Activated CD4-positive, alpha-beta T cell treated with anti-CD3 and anti-CD28 coated beads, Interleukin-2, amount 10 ng/mL, durations not matched to agents 24 days and 14 days (primary cell): Measurements from ENCODE around the gene DIO1. TPM values are rescaled to one million over a fixed set of nuclear protein-coding genes. Genes with fewer than 3 reads are reported as not detected.
A peak's percentile ranks its signal among the peaks of the same experiment; 100 is the strongest.

Experiments
- DNase-seq: peaks from one replicate; pipeline ENCODE4 v3.0.0; 2022
- H3K27ac Mint-ChIP-seq: one replicate; pipeline ENCODE4 v1.8.0; 2022; ENCODE audit warnings: mild to moderate bottlenecking, mixed read lengths
- H3K27me3 Mint-ChIP-seq: one replicate; pipeline ENCODE4 v1.8.0; 2022; ENCODE audit warnings: mixed read lengths
- H3K36me3 Mint-ChIP-seq: one replicate; pipeline ENCODE4 v1.8.0; 2022; ENCODE audit warnings: low read depth, mild to moderate bottlenecking, mixed read lengths
- H3K4me1 Mint-ChIP-seq: one replicate; pipeline ENCODE4 v1.8.0; 2021; ENCODE audit warnings: mixed read lengths
- H3K4me3 Mint-ChIP-seq: one replicate; pipeline ENCODE4 v1.8.0; 2022; ENCODE audit warnings: mild to moderate bottlenecking, moderate library complexity, mixed read lengths
- H3K9me3 Mint-ChIP-seq: one replicate; pipeline ENCODE4 v1.8.0; 2021; ENCODE audit warnings: mixed read lengths
- intact Hi-C: fragments of 100-400 bp; cut with micrococcal nuclease; formaldehyde crosslinking; loops from one replicate; pipeline ENCODE4 v1.15.1; 2023
- total RNA-seq: library from RNA; stranded (reverse); gene quantifications from 2 replicates; pipeline ENCODE4 v1.2.3, GENCODE V29; 2022

The DIO1 gene
- total RNA-seq, 1 donor from 2014 or later: not detected

- H3K27ac Mint-ChIP-seq: no peak overlapping the region
- H3K36me3 Mint-ChIP-seq: peaks cover 29% of the 10 kb centered on the region
- H3K4me3 Mint-ChIP-seq: no peak overlapping the region
- H3K9me3 Mint-ChIP-seq: no peaks in the 10 kb centered on the region
- peaks cover 23% of the 10 kb centered on the region for H3K4me1 Mint-ChIP-seq
- no peak for DNase-seq
- no peaks in the 10 kb centered on the region for H3K27me3 Mint-ChIP-seq
- intact Hi-C loops: no loop called here
Measured at GRCh38 chr1:53954128-53954527, 60.1 kb downstream of the DIO1 start.

GRCh38 chr1:53956308-53957168 lies 62.6 kb downstream of the DIO1 start:
- no peak overlapping the region for H3K4me3 Mint-ChIP-seq
- H3K27ac Mint-ChIP-seq: peak overlapping the region; percentile 72
- intact Hi-C loops: no loop called here
- peaks cover 14% of the 10 kb centered on the region for H3K4me1 Mint-ChIP-seq
- no peak for DNase-seq
- no peaks in the 10 kb centered on the region for H3K9me3 Mint-ChIP-seq
- no peaks in the 10 kb centered on the region for H3K27me3 Mint-ChIP-seq
- H3K36me3 Mint-ChIP-seq: peaks cover 29% of the 10 kb centered on the region

DNA sequence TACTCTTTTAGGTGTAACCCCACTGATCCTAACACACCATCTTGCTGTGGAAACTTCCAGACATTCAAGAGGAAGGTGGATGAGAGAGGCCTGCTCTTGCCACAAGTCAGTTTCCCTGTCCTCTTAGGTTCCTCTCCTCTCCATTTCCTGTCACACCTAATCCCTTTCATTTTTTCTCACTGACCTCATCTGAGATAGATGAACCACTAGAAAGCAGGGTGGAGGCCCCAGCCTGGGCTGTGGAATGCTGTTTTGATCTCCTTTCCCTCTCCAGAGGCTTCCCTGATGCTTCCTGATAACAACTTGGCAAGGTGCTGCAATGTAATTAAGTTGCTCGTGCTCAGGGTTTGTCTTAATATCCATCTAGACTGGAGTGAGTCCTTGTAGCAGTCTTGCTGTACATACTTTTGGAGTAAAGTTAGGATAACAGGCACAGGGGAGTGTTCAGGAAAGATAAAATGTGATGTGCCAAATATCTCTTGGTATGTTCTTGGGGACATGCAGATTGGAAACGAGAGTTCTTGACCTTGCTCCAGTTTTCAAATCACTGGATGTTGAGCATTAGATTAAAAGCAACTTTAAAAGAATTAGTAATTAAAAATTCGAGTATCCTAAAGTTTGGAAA lies 63.3 kb downstream of the DIO1 start:
- DNase-seq: no peak
- Mint-ChIP-seq H3K4me3 (no peak overlapping the region), H3K27ac (peak overlapping the region; percentile 72), H3K36me3 (peaks cover 35% of the 10 kb centered on the region), H3K27me3 (no peaks in the 10 kb centered on the region), H3K4me1 (peaks cover 14% of the 10 kb centered on the region), H3K9me3 (no peaks in the 10 kb centered on the region)
- intact Hi-C loops: no loop called here

DNA sequence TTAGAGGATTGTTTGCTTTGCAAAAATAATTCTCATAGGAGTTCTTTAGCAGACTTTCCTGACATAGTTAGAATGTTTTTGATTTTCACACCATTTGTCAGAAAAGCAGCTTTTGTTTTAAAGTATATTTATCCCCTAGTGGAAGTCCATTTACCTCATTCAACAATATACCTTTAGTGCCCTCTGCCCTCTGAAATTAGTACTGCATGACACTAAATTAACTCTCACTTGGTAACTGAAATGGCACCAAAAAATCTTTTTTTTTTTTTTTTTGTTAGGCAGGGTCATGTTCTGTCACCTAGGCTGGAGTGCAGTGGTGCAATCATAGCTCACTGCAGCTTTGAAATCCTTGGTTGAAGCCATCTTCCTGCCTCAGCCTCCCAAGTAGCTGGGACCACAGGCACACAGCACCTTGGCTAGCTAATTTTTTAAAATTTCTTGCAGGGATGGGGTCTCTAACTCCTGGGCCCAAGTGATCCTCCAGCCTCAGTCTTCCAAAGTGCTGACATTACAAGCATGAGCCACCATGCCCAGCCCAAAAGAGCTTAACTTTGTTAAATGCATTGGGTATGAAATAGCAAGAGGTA lies 65.8 kb downstream of the DIO1 start:
- intact Hi-C loops: loop anchor here (1.0 kb wide), 2 partner anchors 81 to 98 kb away; no protein-coding TSS in a partner anchor
- no peaks in the 10 kb centered on the region for H3K27me3 Mint-ChIP-seq
- H3K4me3 Mint-ChIP-seq: no peak overlapping the region
- H3K27ac Mint-ChIP-seq: no peak overlapping the region
- peaks cover 14% of the 10 kb centered on the region for H3K4me1 Mint-ChIP-seq
- no peaks in the 10 kb centered on the region for H3K9me3 Mint-ChIP-seq
- DNase-seq: peak; percentile 80
- H3K36me3 Mint-ChIP-seq: peaks cover 34% of the 10 kb centered on the region

Other genes starting within 250 kb of the DIO1 start
- gene GLIS1, start 155.0 kb upstream of the DIO1 start, total RNA-seq: not detected in 2 replicates
- gene NDC1, start 55.9 kb upstream of the DIO1 start, total RNA-seq: 39.7 and 40.8 TPM in 2 replicates
- gene YIPF1, start 4.4 kb upstream of the DIO1 start, total RNA-seq: 14.6 and 15.6 TPM in 2 replicates
- gene IFT25, start 51.5 kb downstream of the DIO1 start, total RNA-seq: 53.9 and 55.8 TPM in 2 replicates
- 33.7 and 34.7 TPM in 2 replicates for gene LRRC42, start 52.2 kb downstream of the DIO1 start, total RNA-seq
- not detected in 2 replicates for gene LDLRAD1, start 124.0 kb downstream of the DIO1 start, total RNA-seq
- 99.3 and 127 TPM in 2 replicates for gene TMEM59, start 159.0 kb downstream of the DIO1 start, total RNA-seq
- 10.0 and 11.6 TPM in 2 replicates for gene TCEANC2, start 159.4 kb downstream of the DIO1 start, total RNA-seq